Left ventricle myocardium inferior (tissue), 1 donor: ENCODE measurements around the gene CCDC195. TPM values are rescaled to one million over a fixed set of nuclear protein-coding genes. Genes with fewer than 3 reads are reported as not detected.

Experiments
- DNase-seq: peaks from one replicate; pipeline ENCODE4 v3.0.0-alpha.2; 2020
- H3K27ac ChIP-seq: fragments of 200-600 bp; replicated peaks from 2 replicates; pipeline ENCODE4 v1.8.0; 2021
- H3K27me3 ChIP-seq: fragments of 200-600 bp; 2 replicates; pipeline ENCODE4 v1.8.0; 2021; ENCODE audit warnings: low read depth
- H3K36me3 ChIP-seq: fragments of 200-600 bp; 2 replicates; pipeline ENCODE4 v1.8.0; 2021
- H3K4me1 ChIP-seq: fragments of 200-600 bp; 2 replicates; pipeline ENCODE4 v1.8.0; 2021
- H3K4me3 ChIP-seq: fragments of 200-600 bp; 2 replicates; pipeline ENCODE4 v1.8.0; 2021; ENCODE audit warnings: mild to moderate bottlenecking, moderate library complexity
- H3K9me3 ChIP-seq: fragments of 200-600 bp; replicated peaks from 2 replicates; pipeline ENCODE4 v1.8.0; 2021
- CTCF ChIP-seq: fragments of 200-600 bp; IDR thresholded peaks from 2 replicates; pipeline ENCODE4 v1.8.0; 2021; ENCODE audit warnings: antibody characterized with exemption, mild to moderate bottlenecking, borderline replicate concordance
- intact Hi-C: fragments of 100-400 bp; cut with micrococcal nuclease; formaldehyde crosslinking; loops from one replicate; pipeline ENCODE4 v1.11.0; 2022
- total RNA-seq: library from RNA; stranded (reverse); fragmentation: NEBNext Ultra II Directional; extraction: Animal tissue kit (Norgen Biotek cat#: 25700); gene quantifications from one replicate; pipeline ENCODE4 v1.2.1, GENCODE V29; 2021
- donor health status: DM: no; HTN: yes; CAD: no; lungs with severe emphysema.

Gene CCDC195
- total RNA-seq, 1 donor from 2014 or later, result not detected

DNA sequence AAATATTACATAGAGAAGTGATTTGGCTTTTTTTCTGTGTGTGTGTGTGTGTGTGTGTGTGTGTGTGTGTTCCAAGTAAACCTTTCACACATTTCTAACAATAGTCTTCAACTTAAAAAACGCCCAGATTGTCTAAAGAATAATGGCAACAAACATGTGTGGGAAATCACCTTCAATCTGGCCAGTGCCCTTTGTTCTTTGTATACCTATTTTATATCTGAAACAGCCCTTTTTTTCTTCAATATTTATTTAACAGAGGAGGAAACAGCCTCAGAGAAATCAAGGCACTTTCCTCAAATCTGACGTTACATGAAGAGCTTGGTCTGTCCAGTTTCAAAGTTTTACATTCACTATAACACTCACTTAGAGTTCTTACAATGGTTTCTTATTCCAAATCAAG, 25.3 kb downstream of the CCDC195 start:
- no peak for DNase-seq
- Histone ChIP-seq H3K9me3 (no peaks in the 10 kb centered on the region), H3K4me3 (no peak overlapping the region), H3K4me1 (no peaks in the 10 kb centered on the region), H3K27ac (no peak overlapping the region), H3K27me3 (no peaks in the 10 kb centered on the region), H3K36me3 (no peaks in the 10 kb centered on the region)
- TF ChIP-seq CTCF, result no peak
- intact Hi-C loops, result no loop called here

DNA sequence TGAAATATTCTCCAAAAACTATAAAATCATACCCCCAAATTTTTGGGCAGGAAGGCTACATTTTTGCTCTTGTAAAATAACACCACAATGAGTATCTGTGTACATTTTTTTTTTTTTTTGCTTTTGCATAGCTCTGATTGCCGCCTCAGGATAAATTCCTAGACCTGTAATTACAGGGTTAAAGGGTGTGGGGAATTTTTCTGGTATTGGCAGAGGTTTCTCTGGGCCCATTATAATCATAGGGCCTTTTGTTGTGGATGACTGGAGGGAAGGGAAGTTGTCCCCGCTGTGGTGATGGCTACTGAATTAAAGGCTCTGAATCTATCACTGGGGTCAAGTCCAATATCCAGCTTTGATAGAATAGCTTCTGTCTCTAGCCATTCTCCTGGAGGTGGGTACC, 26.6 kb downstream of the CCDC195 start:
- no peaks in the 10 kb centered on the region for H3K4me1 ChIP-seq
- no peaks in the 10 kb centered on the region for H3K27me3 ChIP-seq
- intact Hi-C loops, result no loop called here
- H3K27ac ChIP-seq, result no peak overlapping the region
- no peaks in the 10 kb centered on the region for H3K9me3 ChIP-seq
- no peak for DNase-seq
- no peak for TF ChIP-seq CTCF
- H3K36me3 ChIP-seq, result no peaks in the 10 kb centered on the region
- no peak overlapping the region for H3K4me3 ChIP-seq

- intact Hi-C loops, result no loop called here
Measured at GRCh38 chr2:224688997-224689396, 27.2 kb downstream of the CCDC195 start.

DNA sequence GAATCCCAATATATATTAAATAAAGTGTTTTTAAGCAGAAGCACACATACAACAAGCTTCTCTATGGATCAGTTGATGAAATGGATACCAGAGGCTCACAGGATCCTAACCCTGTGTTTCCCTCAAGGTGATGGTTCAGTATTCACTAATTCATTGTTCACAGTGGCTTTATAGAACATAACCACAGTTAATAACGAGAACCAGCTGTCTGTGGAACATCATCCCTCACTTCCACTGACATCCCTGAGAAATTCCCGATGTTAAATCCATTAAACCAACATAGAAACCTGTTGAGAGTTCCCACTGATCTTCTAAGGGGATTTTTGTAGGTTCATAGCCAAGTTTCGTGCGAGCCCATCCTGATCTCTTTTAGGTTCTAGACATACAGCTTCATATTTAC, 29.0 kb downstream of the CCDC195 start:
- Histone ChIP-seq H3K4me1 (no peaks in the 10 kb centered on the region), H3K9me3 (no peaks in the 10 kb centered on the region), H3K36me3 (no peaks in the 10 kb centered on the region), H3K4me3 (no peak overlapping the region), H3K27me3 (no peaks in the 10 kb centered on the region), H3K27ac (no peak overlapping the region)
- DNase-seq, result no peak
- intact Hi-C loops, result no loop called here
- no peak for TF ChIP-seq CTCF

More at GRCh38 chr2:224688997-224689396, 27.2 kb downstream of the CCDC195 start:
- no peak for TF ChIP-seq CTCF
- Histone ChIP-seq H3K4me3 (no peak overlapping the region), H3K4me1 (no peaks in the 10 kb centered on the region), H3K9me3 (no peaks in the 10 kb centered on the region), H3K36me3 (no peaks in the 10 kb centered on the region), H3K27ac (no peak overlapping the region), H3K27me3 (no peaks in the 10 kb centered on the region)
- no peak for DNase-seq

DNA sequence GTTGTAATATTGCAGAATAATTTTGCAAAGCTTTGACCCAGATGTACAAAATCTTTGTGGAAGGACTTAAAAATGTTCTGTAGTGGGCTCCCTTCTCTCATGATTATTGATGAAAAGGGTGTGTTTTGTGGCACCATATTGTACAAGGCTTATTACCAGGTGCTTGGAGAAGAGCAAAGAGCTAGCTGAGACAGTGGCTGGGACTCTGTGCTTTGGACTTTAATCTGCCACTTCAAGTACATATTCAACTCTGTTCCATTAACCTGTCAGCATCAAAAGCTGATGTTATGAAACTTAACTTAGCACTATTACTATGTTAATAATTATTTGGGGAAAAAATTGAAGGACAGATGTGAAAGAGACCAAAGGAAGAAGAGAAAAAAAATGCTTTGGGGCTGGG, 31.0 kb downstream of the CCDC195 start:
- no peak overlapping the region for H3K27ac ChIP-seq
- no peak overlapping the region for H3K4me3 ChIP-seq
- no peaks in the 10 kb centered on the region for H3K9me3 ChIP-seq
- TF ChIP-seq CTCF, result no peak
- no peaks in the 10 kb centered on the region for H3K27me3 ChIP-seq
- no peaks in the 10 kb centered on the region for H3K36me3 ChIP-seq
- intact Hi-C loops, result no loop called here
- no peak for DNase-seq
- no peaks in the 10 kb centered on the region for H3K4me1 ChIP-seq

GRCh38 chr2:224682134-224682533, 34.0 kb downstream of the CCDC195 start:
- Histone ChIP-seq H3K36me3 (no peaks in the 10 kb centered on the region), H3K4me1 (no peaks in the 10 kb centered on the region), H3K27ac (no peak overlapping the region), H3K4me3 (no peak overlapping the region), H3K27me3 (no peaks in the 10 kb centered on the region), H3K9me3 (no peaks in the 10 kb centered on the region)
- DNase-seq, result no peak
- intact Hi-C loops, result no loop called here
- no peak for TF ChIP-seq CTCF
